Measurements from ENCODE around the gene AJAP1. TPM values are rescaled to one million over a fixed set of nuclear protein-coding genes. Genes with fewer than 3 reads are reported as not detected.

The AJAP1 gene
- total and polyA plus RNA-seq, 2 of the 13 experiments (the other 11 are each of a cell fraction or from before 2014, with no cell fraction given) = not detected

- TF ChIP-seq HOXA3 (CRISPR knock-in tag; IDR thresholded peaks at IDR 0.05) = peak; percentile 61; the same call in 1 of the 2 replicates
- no peak for TF ChIP-seq GABPA (IDR thresholded peaks at IDR 0.05; ENCODE audit: low read depth, low read length)
- 0 out of 2 replicates have a peak, but pooled peaks have one; percentile 20 for TF ChIP-seq GABPA (CRISPR knock-in tag; IDR thresholded peaks at IDR 0.05; ENCODE audit: low read depth)
- TF ChIP-seq HNF1A (IDR thresholded peaks at IDR 0.05; ENCODE audit: low read depth) = no peak
- no peak for TF ChIP-seq HNF1A (CRISPR knock-in tag; IDR thresholded peaks at IDR 0.05; ENCODE audit: borderline replicate concordance)
- peak; percentile 32 for TF ChIP-seq HNRNPLL (IDR thresholded peaks at IDR 0.05; ENCODE audit: low read depth, low read length, poor library complexity, severe bottlenecking)
- TF ChIP-seq ZNF746 (CRISPR knock-in tag; IDR thresholded peaks at IDR 0.05) = 0 out of 2 replicates have a peak, but pooled peaks have one; percentile 32
- TF ChIP-seq GFI1 (CRISPR knock-in tag; IDR thresholded peaks at IDR 0.05; ENCODE audit: borderline replicate concordance) = 0 out of 2 replicates have a peak, but pooled peaks have one; percentile 31
- TF ChIP-seq MBNL3 (CRISPR knock-in tag; conservative IDR thresholded peaks at IDR 0.05) = no peak
- TF ChIP-seq MAX (IDR thresholded peaks at IDR 0.05) = peak; percentile 49
- 0 out of 2 replicates have a peak, but pooled peaks have one; percentile 38 for TF ChIP-seq ZFP90 (CRISPR knock-in tag; IDR thresholded peaks at IDR 0.05; ENCODE audit: borderline replicate concordance)
- TF ChIP-seq PHF5A (CRISPR knock-in tag; IDR thresholded peaks at IDR 0.05; ENCODE audit: low read depth, unreplicated experiment) = no peak
- TF ChIP-seq SRY (CRISPR knock-in tag; IDR thresholded peaks at IDR 0.05) = 0 out of 2 replicates have a peak, but pooled peaks have one; percentile 25
- TF ChIP-seq KAT8 (CRISPR knock-in tag; IDR thresholded peaks at IDR 0.05) = no peak
- no peak for TF ChIP-seq IRF2 (CRISPR knock-in tag; IDR thresholded peaks at IDR 0.05)
These were observed 56.4 kb downstream of the AJAP1 start (continued) for GRCh38 chr1:4710592-4711415.
